Spleen (tissue), 7 donors: ENCODE results near the gene NXN.

Experiments
- CTCF ChIP-seq, 11 experiments: fragments of 200-600 bp in 7 of 11; fragments of 450-650 bp in 4 of 11; sonication (generic) in 4 of 11; IDR thresholded peaks in 8 of 11; conservative IDR thresholded peaks in 3 of 11; 1 replicate in 7 of 11; 2 replicates in 4 of 11; pipeline versions ENCODE4 v1.4.0 to v1.8.0; 2016 to 2021; ENCODE audit warnings: antibody characterized with exemption in 11 of 11, inconsistent platforms in 4 of 11, mild to moderate bottlenecking in 1 of 11
- POLR2AphosphoS5 ChIP-seq, 3 donors: sonication (generic); formaldehyde crosslinking; IDR thresholded peaks; one replicate each; pipeline ENCODE4 v1.5.1; 2017; ENCODE audit warnings: antibody characterized with exemption in 3 of 3
- donor health status: DM: no; HTN: no; CAD: no; lungs with moderate emphysema.
- donor health status: DM: no; HTN: no; CAD: no.
- donor health status: DM: no; HTN: no; CAD: no.

- TF ChIP-seq CTCF (IDR thresholded peaks at IDR 0.05 in 8 of 11, conservative IDR thresholded peaks at IDR 0.05 in 3 of 11) (no peak), POLR2AphosphoS5 (IDR thresholded peaks at IDR 0.05) (no peak)
These were observed 86.6 kb downstream of the NXN start for GRCh38 chr17:892958-893357.
